ENCODE results near the gene BHLHE40. TPM values are rescaled to one million over a fixed set of nuclear protein-coding genes. Genes with fewer than 3 reads are reported as not detected.

BHLHE40 gene
- total and polyA plus RNA-seq, 2 donors (not counting 3 experiments of a cell fraction or from before 2014, with no cell fraction given), result 40.3 to 57.9 TPM

DNA sequence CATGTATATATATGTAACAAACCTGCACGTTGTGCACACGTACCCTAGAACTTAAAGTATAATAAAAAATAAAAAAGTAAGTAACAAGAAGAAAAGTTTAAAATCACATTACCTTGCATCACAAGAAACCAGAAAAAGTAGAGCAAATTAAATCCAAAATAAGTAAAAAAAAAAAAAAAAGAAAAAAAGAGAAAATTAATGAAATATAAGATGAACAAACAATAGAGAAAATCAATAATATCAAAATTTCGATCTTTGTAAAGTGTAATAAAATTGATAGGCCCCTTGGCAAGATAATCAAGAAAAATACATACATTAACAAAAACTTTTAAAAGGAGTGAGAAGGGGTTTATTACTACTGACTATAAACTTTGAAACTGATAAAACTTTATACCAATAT lies 7.4 kb upstream of the BHLHE40 start:
- ChIA-PET CTCF (interaction anchor here (1.2 to 1.7 kb wide), 4 partner anchors 40 to 260 kb away, joined by 3 to 8 read pairs (median 5); no protein-coding TSS in a partner anchor), POLR2A (no interaction called here)
- H3K27me3 ChIP-seq (ENCODE audit: control insufficient read depth in 2 of 2, insufficient read depth in 2 of 2, low read length in 2 of 2), result no peaks in the 10 kb centered on the region
- dilution Hi-C loops (cut with MboI; ENCODE audit: extremely low pct_ligation_motif_present, low sequenced_read_pairs), result no loop called here
- H3K79me2 ChIP-seq (ENCODE audit: control insufficient read depth, insufficient read depth, low read length), result no peaks in the 10 kb centered on the region
- DNase-seq (ENCODE audit: low read depth, low spot score) (no peak), FAIRE-seq (no peak)
- H3K36me3 ChIP-seq (ENCODE audit: control insufficient read depth in 2 of 2, extremely low read depth in 1 of 2, insufficient read depth in 2 of 2, low read length in 2 of 2), result no peaks in the 10 kb centered on the region
- no peak overlapping the region for H3K9ac ChIP-seq (replicated peaks; ENCODE audit: extremely low read depth, insufficient read depth, low read length)
- no peak overlapping the region for H2AFZ ChIP-seq (ENCODE audit: low read depth, low read length)
- no peaks in the 10 kb centered on the region for H3K9me3 ChIP-seq (replicated peaks; ENCODE audit: control insufficient read depth, insufficient read depth, low read length)
- peaks cover 7% of the 10 kb centered on the region for H3K4me1 ChIP-seq (ENCODE audit: control insufficient read depth, extremely low read depth, insufficient read depth, low read length)
- H3K4me3 ChIP-seq (replicated peaks in 1 of 3; ENCODE audit: insufficient read depth in 1 of 3, low read depth in 1 of 3, low read length in 3 of 3), result no peak overlapping the region
- no peaks in the 10 kb centered on the region for H3K9me1 ChIP-seq (replicated peaks; ENCODE audit: control insufficient read depth, extremely low read depth, insufficient read depth, low read length)
- no peak overlapping the region for H3K27ac ChIP-seq (ENCODE audit: insufficient read depth, low read depth, low read length)
- BruUV-seq (replicated peaks), result no TSS peak
- no peak overlapping the region for H3K4me2 ChIP-seq (ENCODE audit: insufficient read depth, low read length)
- no peaks in the 10 kb centered on the region for H4K20me1 ChIP-seq (replicated peaks; ENCODE audit: control insufficient read depth, extremely low read depth, insufficient read depth, low read length)
- TF ChIP-seq GATA2 (IDR thresholded peaks at IDR 0.05; ENCODE audit: insufficient read depth, insufficient read length, low read depth, low read length) (no peak), POLR2AphosphoS5 (IDR thresholded peaks at IDR 0.05; ENCODE audit: insufficient read depth, low read depth, low read length) (no peak), POLR2A (IDR thresholded peaks at IDR 0.05; ENCODE audit: low read depth, low read length) (no peak)
- TF ChIP-seq, protein P1, sequence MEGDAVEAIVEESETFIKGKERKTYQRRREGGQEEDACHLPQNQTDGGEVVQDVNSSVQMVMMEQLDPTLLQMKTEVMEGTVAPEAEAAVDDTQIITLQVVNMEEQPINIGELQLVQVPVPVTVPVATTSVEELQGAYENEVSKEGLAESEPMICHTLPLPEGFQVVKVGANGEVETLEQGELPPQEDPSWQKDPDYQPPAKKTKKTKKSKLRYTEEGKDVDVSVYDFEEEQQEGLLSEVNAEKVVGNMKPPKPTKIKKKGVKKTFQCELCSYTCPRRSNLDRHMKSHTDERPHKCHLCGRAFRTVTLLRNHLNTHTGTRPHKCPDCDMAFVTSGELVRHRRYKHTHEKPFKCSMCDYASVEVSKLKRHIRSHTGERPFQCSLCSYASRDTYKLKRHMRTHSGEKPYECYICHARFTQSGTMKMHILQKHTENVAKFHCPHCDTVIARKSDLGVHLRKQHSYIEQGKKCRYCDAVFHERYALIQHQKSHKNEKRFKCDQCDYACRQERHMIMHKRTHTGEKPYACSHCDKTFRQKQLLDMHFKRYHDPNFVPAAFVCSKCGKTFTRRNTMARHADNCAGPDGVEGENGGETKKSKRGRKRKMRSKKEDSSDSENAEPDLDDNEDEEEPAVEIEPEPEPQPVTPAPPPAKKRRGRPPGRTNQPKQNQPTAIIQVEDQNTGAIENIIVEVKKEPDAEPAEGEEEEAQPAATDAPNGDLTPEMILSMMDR (IDR thresholded peaks at IDR 0.05; ENCODE audit: extremely low read depth in 1 of 2, insufficient read depth in 1 of 2, low read depth in 1 of 2, low read length in 2 of 2), result no peak
- intact Hi-C loops (cut with micrococcal nuclease), result no loop called here
